Chondrocyte (in vitro differentiated cells): Measurements from ENCODE around the gene RNF5. TPM values are rescaled to one million over a fixed set of nuclear protein-coding genes. Genes with fewer than 3 reads are reported as not detected.

Source experiments
- DNase-seq: peaks from one replicate; pipeline ENCODE4 v3.0.0; 2021; ENCODE audit warnings: mixed read lengths, low spot score
- H3K27ac Mint-ChIP-seq: one replicate; pipeline ENCODE4 v1.8.0; 2021; ENCODE audit warnings: mild to moderate bottlenecking, moderate library complexity, mixed read lengths; ENCODE audit not compliant: unreplicated experiment
- H3K27me3 Mint-ChIP-seq: 2 replicates; pipeline ENCODE4 v1.8.0; 2021; ENCODE audit warnings: low read depth, mixed read lengths
- H3K36me3 Mint-ChIP-seq: 2 replicates; pipeline ENCODE4 v1.8.0; 2021; ENCODE audit warnings: low read depth, mixed read lengths
- H3K4me1 Mint-ChIP-seq: 2 replicates; pipeline ENCODE4 v1.8.0; 2021; ENCODE audit warnings: low read depth, mild to moderate bottlenecking, mixed read lengths
- H3K4me3 Mint-ChIP-seq: one replicate; pipeline ENCODE4 v1.8.0; 2021; ENCODE audit warnings: mild to moderate bottlenecking, moderate library complexity, mixed read lengths; ENCODE audit not compliant: unreplicated experiment
- H3K9me3 Mint-ChIP-seq: 2 replicates; pipeline ENCODE4 v1.8.0; 2021; ENCODE audit warnings: low read depth, mixed read lengths
- CTCF ChIP-seq: fragments of 200-600 bp; sonication (generic); IDR thresholded peaks from 2 replicates; pipeline ENCODE4 v1.5.0; 2021; ENCODE audit warnings: antibody characterized with exemption, mild to moderate bottlenecking, moderate library complexity
- total RNA-seq: library from RNA; stranded (reverse); gene quantifications from 3 replicates; pipeline ENCODE4 v1.2.1, GENCODE V29; 2021

Gene RNF5
- total RNA-seq, 1 donor from 2014 or later = 45.2 TPM

GRCh38 chr6:32168807-32169591, 9.2 kb upstream of the RNF5 start:
- no peaks in the 10 kb centered on the region for H3K9me3 Mint-ChIP-seq
- H3K27ac Mint-ChIP-seq = peak overlapping the region; percentile 66
- H3K36me3 Mint-ChIP-seq = peaks cover 27% of the 10 kb centered on the region

GRCh38 chr6:32170294-32170693, 7.9 kb upstream of the RNF5 start:
- DNase-seq = peak; percentile 48
- H3K4me3 Mint-ChIP-seq = no peak overlapping the region
- H3K4me1 Mint-ChIP-seq = peaks cover 32% of the 10 kb centered on the region
- H3K27ac Mint-ChIP-seq = no peak overlapping the region
- H3K36me3 Mint-ChIP-seq = peaks cover 23% of the 10 kb centered on the region
- no peak for TF ChIP-seq CTCF
- H3K9me3 Mint-ChIP-seq = no peaks in the 10 kb centered on the region
- H3K27me3 Mint-ChIP-seq = no peaks in the 10 kb centered on the region

More at GRCh38 chr6:32168807-32169591, 9.2 kb upstream of the RNF5 start:
- no peaks in the 10 kb centered on the region for H3K27me3 Mint-ChIP-seq
- DNase-seq = peak; percentile 60
- peaks cover 19% of the 10 kb centered on the region for H3K4me1 Mint-ChIP-seq
- TF ChIP-seq CTCF = peak; percentile 13
- H3K4me3 Mint-ChIP-seq = no peak overlapping the region

GRCh38 chr6:32171234-32171633, 7.0 kb upstream of the RNF5 start:
- H3K27me3 Mint-ChIP-seq = no peaks in the 10 kb centered on the region
- H3K9me3 Mint-ChIP-seq = no peaks in the 10 kb centered on the region
- DNase-seq = peak; percentile 48
- H3K4me1 Mint-ChIP-seq = peaks cover 37% of the 10 kb centered on the region
- H3K27ac Mint-ChIP-seq = no peak overlapping the region
- H3K36me3 Mint-ChIP-seq = peaks cover 22% of the 10 kb centered on the region
- no peak for TF ChIP-seq CTCF
- no peak overlapping the region for H3K4me3 Mint-ChIP-seq

- Mint-ChIP-seq H3K4me3 (no peak overlapping the region), H3K27ac (peak overlapping the region; percentile 72), H3K36me3 (peaks cover 17% of the 10 kb centered on the region)
Measured at GRCh38 chr6:32173051-32173727, 5.0 kb upstream of the RNF5 start.

More at GRCh38 chr6:32173051-32173727, 5.0 kb upstream of the RNF5 start:
- Mint-ChIP-seq H3K27me3 (no peaks in the 10 kb centered on the region), H3K4me1 (peaks cover 49% of the 10 kb centered on the region), H3K9me3 (no peaks in the 10 kb centered on the region)
- no peak for TF ChIP-seq CTCF
- DNase-seq = no peak
